ENCODE results near the gene EIPR1. TPM values are rescaled to one million over a fixed set of nuclear protein-coding genes. Genes with fewer than 3 reads are reported as not detected.

The EIPR1 gene
- total and polyA plus RNA-seq, 2 donors (not counting 3 experiments of a cell fraction or from before 2014, with no cell fraction given): 30.8 to 57.3 TPM

DNA sequence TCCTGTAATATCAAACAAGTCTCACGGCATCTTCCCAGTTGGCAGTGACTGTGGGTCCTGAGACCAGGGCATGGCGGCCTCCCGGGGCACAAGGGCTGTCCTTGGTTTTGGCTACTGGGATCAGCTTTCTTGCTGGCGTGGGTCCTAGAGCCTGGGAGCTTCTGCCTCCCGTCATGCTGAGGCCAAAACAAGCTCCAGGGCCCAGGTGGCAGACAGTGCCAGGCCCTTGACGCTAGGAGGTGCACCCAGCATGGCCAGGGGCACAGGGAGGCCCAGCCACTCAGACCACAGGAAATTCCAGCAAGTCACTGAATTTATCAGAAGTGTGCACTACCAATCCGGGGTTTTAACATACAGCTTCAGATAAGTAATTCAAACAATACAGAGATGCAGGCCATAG, 184.7 kb downstream of the EIPR1 start:
- intact Hi-C loops (cut with micrococcal nuclease): no loop called here
- no peak overlapping the region for H3K27ac ChIP-seq (ENCODE audit: insufficient read depth, low read depth, low read length)
- H3K79me2 ChIP-seq (ENCODE audit: control insufficient read depth, insufficient read depth, low read length): no peaks in the 10 kb centered on the region
- H3K4me2 ChIP-seq (ENCODE audit: insufficient read depth, low read length): no peak overlapping the region
- ChIA-PET POLR2A (no interaction called here), CTCF (no interaction called here)
- no peaks in the 10 kb centered on the region for H3K9me1 ChIP-seq (replicated peaks; ENCODE audit: control insufficient read depth, extremely low read depth, insufficient read depth, low read length)
- no peaks in the 10 kb centered on the region for H3K9me3 ChIP-seq (replicated peaks; ENCODE audit: control insufficient read depth, insufficient read depth, low read length)
- no peaks in the 10 kb centered on the region for H3K4me1 ChIP-seq (ENCODE audit: control insufficient read depth, extremely low read depth, insufficient read depth, low read length)
- H2AFZ ChIP-seq (ENCODE audit: low read depth, low read length): no peak overlapping the region
- no TSS peak for BruUV-seq (replicated peaks)
- no peaks in the 10 kb centered on the region for H4K20me1 ChIP-seq (replicated peaks; ENCODE audit: control insufficient read depth, extremely low read depth, insufficient read depth, low read length)
- TF ChIP-seq EZH2 (IDR thresholded peaks at IDR 0.05; ENCODE audit: borderline replicate concordance, low read depth, low read length, severe bottlenecking) (no peak), MYC (IDR thresholded peaks at IDR 0.05; ENCODE audit: low read depth, low read length) (no peak), POLR2A (IDR thresholded peaks at IDR 0.05; ENCODE audit: low read depth, low read length) (no peak)
- TF ChIP-seq, protein P1, sequence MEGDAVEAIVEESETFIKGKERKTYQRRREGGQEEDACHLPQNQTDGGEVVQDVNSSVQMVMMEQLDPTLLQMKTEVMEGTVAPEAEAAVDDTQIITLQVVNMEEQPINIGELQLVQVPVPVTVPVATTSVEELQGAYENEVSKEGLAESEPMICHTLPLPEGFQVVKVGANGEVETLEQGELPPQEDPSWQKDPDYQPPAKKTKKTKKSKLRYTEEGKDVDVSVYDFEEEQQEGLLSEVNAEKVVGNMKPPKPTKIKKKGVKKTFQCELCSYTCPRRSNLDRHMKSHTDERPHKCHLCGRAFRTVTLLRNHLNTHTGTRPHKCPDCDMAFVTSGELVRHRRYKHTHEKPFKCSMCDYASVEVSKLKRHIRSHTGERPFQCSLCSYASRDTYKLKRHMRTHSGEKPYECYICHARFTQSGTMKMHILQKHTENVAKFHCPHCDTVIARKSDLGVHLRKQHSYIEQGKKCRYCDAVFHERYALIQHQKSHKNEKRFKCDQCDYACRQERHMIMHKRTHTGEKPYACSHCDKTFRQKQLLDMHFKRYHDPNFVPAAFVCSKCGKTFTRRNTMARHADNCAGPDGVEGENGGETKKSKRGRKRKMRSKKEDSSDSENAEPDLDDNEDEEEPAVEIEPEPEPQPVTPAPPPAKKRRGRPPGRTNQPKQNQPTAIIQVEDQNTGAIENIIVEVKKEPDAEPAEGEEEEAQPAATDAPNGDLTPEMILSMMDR (IDR thresholded peaks at IDR 0.05; ENCODE audit: extremely low read depth in 1 of 2, insufficient read depth in 1 of 2, low read depth in 1 of 2, low read length in 2 of 2): no peak
- H3K36me3 ChIP-seq (ENCODE audit: control insufficient read depth in 2 of 2, extremely low read depth in 1 of 2, insufficient read depth in 2 of 2, low read length in 2 of 2): peaks cover 0 to 2% of the 10 kb centered on the region in 2 experiments
- no peak overlapping the region for H3K9ac ChIP-seq (replicated peaks; ENCODE audit: extremely low read depth, insufficient read depth, low read length)
- DNase-seq (ENCODE audit: low read depth, low spot score): no peak
- H3K27me3 ChIP-seq (ENCODE audit: control insufficient read depth in 2 of 2, insufficient read depth in 2 of 2, low read length in 2 of 2): no peaks in the 10 kb centered on the region
- dilution Hi-C loops (cut with MboI; ENCODE audit: extremely low pct_ligation_motif_present, low sequenced_read_pairs): no loop called here
- H3K4me3 ChIP-seq (replicated peaks in 1 of 3; ENCODE audit: insufficient read depth in 1 of 3, low read depth in 1 of 3, low read length in 3 of 3): no peak overlapping the region
- FAIRE-seq: no peak

DNA sequence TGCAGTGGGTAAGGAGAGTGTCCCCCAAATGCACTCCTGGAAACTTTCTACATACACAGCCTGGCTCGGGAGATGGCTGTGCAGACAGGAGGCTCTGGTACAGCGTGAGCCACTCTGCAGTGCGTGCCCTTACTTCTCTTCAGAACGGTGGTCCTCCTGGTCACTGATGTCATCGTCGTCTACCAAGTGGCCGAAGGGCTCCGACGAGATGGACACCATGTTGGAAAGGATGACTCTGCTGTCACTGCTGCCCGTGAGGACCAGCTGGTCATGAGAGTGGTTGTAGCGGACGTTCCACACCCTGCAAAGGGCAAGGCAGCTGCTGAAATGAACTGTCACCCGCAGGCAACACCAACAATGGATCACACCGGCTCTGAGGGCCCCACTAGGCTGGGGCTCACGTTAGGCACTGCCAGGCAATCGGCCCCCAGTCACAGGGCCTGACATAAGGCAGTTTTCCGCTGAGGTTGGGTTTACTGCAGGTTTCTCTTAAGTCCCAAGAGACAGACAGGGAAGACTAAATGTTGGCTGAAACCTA, 185.3 kb downstream of the EIPR1 start:
- H4K20me1 ChIP-seq (replicated peaks; ENCODE audit: control insufficient read depth, extremely low read depth, insufficient read depth, low read length): no peaks in the 10 kb centered on the region
- ChIA-PET POLR2A (no interaction called here), CTCF (no interaction called here)
- FAIRE-seq (no peak), DNase-seq (ENCODE audit: low read depth, low spot score) (no peak)
- H3K27me3 ChIP-seq (ENCODE audit: control insufficient read depth in 2 of 2, insufficient read depth in 2 of 2, low read length in 2 of 2): no peaks in the 10 kb centered on the region
- H3K36me3 ChIP-seq (ENCODE audit: control insufficient read depth in 2 of 2, extremely low read depth in 1 of 2, insufficient read depth in 2 of 2, low read length in 2 of 2): peaks cover 0 to 2% of the 10 kb centered on the region in 2 experiments
- H3K4me1 ChIP-seq (ENCODE audit: control insufficient read depth, extremely low read depth, insufficient read depth, low read length): no peaks in the 10 kb centered on the region
- no peak overlapping the region for H2AFZ ChIP-seq (ENCODE audit: low read depth, low read length)
- BruUV-seq (replicated peaks): no TSS peak
- TF ChIP-seq POLR2A (IDR thresholded peaks at IDR 0.05; ENCODE audit: low read depth, low read length): no peak
- TF ChIP-seq, protein P2, sequence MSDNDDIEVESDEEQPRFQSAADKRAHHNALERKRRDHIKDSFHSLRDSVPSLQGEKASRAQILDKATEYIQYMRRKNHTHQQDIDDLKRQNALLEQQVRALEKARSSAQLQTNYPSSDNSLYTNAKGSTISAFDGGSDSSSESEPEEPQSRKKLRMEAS (IDR thresholded peaks at IDR 0.05; ENCODE audit: insufficient read depth, insufficient read length): no peak
- TF ChIP-seq GATA2 (IDR thresholded peaks at IDR 0.05; ENCODE audit: insufficient read depth, insufficient read length, low read depth, low read length): no peak
- no peak for TF ChIP-seq EZH2 (IDR thresholded peaks at IDR 0.05; ENCODE audit: borderline replicate concordance, low read depth, low read length, severe bottlenecking)
- TF ChIP-seq FOS (IDR thresholded peaks at IDR 0.05; ENCODE audit: borderline replicate concordance, insufficient read depth, low read length): no peak
- TF ChIP-seq, protein P1 (IDR thresholded peaks at IDR 0.05; ENCODE audit: extremely low read depth in 1 of 2, insufficient read depth in 1 of 2, low read depth in 1 of 2, low read length in 2 of 2): no peak
- TF ChIP-seq MYC (IDR thresholded peaks at IDR 0.05; ENCODE audit: low read depth, low read length): no peak
- no peak for TF ChIP-seq JUN (IDR thresholded peaks at IDR 0.05; ENCODE audit: borderline replicate concordance, insufficient read depth, insufficient read length, low read depth)
- TF ChIP-seq POLR2AphosphoS5 (IDR thresholded peaks at IDR 0.05; ENCODE audit: insufficient read depth, low read depth, low read length): no peak
- no peak overlapping the region for H3K4me3 ChIP-seq (replicated peaks in 1 of 3; ENCODE audit: insufficient read depth in 1 of 3, low read depth in 1 of 3, low read length in 3 of 3)
- H3K4me2 ChIP-seq (ENCODE audit: insufficient read depth, low read length): no peak overlapping the region
- H3K9me1 ChIP-seq (replicated peaks; ENCODE audit: control insufficient read depth, extremely low read depth, insufficient read depth, low read length): no peaks in the 10 kb centered on the region
- intact Hi-C loops (cut with micrococcal nuclease) (no loop called here), dilution Hi-C loops (cut with MboI; ENCODE audit: extremely low pct_ligation_motif_present, low sequenced_read_pairs) (no loop called here)
- H3K9me3 ChIP-seq (replicated peaks; ENCODE audit: control insufficient read depth, insufficient read depth, low read length): no peaks in the 10 kb centered on the region
- no peaks in the 10 kb centered on the region for H3K79me2 ChIP-seq (ENCODE audit: control insufficient read depth, insufficient read depth, low read length)
- no peak overlapping the region for H3K9ac ChIP-seq (replicated peaks; ENCODE audit: extremely low read depth, insufficient read depth, low read length)
- H3K27ac ChIP-seq (ENCODE audit: insufficient read depth, low read depth, low read length): no peak overlapping the region
